DMS 273 (cell line): ENCODE data around the gene DNM3.
"Not testable (repeated sequence)": the region's sequence is repeated elsewhere in the genome, so short reads cannot be mapped to it uniquely, and the experiment has no call there.

Source experiments
- DNase-seq: peaks from one replicate; lab custom pipeline; 2025; ENCODE audit not compliant: unreplicated experiment; lab: John Stamatoyannopoulos, UW

The DNM3 gene

DNA sequence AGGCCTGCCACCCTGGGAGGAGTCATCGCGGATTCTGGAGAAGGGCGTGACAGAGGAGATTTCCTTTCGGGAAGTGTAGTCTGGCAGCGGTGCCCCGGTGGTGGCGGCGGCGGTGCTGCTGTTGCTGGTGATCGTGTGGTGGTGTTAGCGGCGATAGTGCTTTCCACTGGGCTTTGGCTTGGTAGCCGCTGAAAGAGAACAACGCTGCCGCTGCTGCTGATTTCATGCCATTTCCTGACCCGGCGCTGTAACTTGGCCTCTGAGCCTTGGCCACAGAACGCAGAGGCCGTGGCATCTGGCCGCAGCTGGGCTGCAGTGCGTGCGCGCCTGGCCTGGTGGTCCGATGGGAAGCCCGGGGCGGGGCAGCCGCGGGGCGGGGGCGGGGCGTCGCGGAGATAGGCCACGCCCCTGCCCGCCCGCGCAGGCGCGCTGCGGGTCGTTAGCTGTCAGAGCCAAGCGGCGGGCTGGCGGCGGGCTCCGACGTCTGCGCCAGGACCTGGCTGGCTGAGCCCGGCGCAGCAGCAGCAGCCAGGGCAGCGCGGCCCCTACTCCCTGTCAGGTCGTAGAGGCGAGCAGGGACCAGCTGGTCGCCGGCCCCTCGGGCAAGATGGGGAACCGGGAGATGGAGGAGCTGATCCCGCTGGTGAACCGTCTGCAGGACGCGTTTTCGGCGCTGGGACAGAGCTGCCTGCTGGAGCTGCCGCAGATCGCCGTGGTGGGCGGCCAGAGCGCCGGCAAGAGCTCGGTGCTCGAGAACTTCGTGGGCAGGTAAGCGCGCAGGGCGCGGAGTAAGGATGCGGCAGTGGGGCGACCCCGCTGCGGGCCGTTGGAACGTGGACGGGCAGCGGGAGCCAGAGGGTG, at the start of gene DNM3:
DNM3 (plus strand) TSS at position 449 of the 861 bp plus-strand sequence; CDS start at position 608, 159 bp downstream.
- DNase-seq: peak; percentile 87

DNA sequence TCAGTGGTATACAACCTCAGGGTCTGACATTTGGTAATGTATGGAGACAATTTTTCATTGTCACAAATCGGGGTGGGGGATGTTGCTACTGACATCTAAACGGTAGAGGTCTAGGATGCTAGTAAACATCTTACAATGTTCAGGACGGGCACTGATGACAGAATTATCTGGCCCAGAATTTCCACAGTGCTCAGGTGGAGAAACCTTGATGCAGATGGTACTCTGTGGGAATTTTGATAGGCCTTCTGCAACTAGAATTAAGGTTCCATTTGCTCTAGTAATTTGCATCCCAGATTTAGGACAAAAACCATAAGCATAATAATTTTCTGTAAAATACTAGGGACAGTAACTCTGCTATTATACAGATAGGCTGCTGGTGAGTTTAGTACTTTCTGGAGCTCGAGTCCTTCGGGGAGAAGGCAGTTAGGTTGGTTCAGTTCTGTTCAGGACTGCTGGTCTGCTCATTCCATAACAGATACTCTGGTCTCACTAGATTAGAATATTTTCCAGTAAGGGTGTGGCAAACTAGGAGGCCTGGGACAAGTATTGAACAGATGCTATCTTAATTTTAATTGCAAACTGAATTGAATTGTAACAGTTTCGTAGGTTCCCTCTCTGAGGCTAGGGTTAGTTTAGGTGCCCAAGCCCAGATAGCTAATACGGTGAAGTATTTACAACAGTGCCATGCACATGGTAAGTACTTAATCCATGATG, 48.5 kb upstream of the DNM3 start:
- DNase-seq: no peak

DNA sequence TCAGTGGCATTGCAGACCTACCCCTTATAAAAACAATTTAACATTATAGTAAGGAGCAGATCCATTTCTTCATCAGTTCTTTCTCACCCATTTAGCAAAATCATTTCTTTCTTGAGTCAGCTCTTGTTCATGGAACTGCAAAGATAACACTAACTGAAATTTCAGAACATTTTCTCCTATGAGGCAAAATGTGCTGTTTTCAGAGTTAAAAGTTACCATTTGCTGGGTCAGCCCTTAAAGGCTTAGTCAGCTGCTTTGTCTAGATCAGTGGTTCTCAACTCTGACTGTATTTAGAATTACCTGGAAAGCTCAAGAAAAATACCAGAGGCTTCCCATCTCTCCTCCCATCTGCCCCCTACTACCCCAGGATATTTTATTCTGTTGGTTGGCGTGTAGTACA, 47.7 kb upstream of the DNM3 start:
- no peak for DNase-seq

DNA sequence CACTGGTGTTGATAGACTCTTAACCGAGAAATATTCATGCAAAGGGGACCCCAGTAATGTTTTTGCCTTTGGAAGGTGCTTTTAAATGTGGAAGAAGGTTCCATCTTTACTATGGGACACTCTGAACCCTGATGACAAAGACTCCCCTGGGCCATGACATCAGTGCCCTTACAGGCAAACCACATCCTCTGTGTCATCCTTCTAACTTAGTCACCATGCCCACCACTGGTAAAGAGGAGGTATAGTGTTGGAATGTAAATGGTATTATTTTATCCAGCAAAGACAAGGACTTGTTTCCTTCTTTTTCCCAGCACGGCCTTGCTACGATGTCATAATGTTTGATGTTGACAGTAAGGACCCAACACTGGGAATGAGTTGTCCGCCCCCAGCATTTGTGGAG, 47.2 kb upstream of the DNM3 start:
- DNase-seq: no peak

DNA sequence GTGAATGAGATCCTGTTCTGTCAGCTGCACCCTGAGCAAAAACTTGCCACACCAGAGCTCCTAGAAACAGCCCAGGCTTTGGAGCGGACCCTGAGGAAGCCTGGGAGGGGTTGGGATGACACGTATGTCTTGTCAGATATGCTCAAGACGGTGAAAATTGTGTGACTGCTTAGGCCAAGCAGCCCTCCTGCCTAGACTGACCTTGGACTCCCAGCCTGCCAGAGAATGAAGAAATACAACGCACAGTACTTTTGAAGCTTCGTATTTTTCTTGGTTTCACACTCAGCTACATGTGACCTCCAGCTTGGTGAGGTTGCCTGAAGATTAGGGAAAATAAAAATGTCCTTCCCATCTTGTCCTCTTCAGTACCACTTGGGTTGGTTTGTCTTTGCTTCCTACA, 44.7 kb upstream of the DNM3 start:
- no peak for DNase-seq

DNA sequence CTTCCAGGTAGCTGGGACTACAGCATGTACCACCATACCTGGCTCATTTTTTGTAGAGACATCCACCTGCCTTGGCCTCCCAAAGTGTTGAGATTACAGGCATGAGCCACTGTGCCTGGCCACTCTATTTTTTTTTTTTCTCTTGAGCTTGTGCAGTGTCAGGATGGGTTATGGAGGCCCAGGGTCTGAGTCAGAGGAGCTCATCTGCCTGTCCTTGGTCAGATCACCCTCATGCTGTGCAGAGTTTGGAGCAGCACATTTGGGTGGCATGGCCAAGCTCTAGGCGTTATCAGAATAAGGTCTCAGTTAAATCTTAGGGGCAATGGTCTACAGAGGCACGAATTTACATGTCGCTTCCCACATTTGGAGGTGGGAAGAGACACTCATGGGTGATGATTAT, 43.0 kb upstream of the DNM3 start:
- DNase-seq: no peak

DNA sequence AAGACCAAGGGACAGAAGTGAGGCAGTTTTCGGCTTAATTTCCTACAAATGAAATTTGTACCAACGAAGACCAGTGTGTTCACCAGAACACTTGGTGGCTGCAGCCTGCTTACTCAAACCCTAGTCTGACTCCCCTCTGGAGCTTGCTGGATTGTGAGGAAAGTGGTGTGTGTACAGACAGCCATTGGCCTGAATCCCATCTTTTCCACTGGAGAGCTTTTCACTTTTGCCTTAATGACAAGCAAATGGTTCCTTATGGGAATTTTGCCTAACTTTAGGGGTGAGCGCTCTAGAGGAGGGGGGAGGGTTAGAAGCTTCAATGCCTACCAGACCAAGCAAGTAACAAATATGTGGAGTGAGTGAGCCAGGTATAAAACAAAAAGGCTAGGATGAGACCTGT, 42.5 kb upstream of the DNM3 start:
- DNase-seq: no peak

DNA sequence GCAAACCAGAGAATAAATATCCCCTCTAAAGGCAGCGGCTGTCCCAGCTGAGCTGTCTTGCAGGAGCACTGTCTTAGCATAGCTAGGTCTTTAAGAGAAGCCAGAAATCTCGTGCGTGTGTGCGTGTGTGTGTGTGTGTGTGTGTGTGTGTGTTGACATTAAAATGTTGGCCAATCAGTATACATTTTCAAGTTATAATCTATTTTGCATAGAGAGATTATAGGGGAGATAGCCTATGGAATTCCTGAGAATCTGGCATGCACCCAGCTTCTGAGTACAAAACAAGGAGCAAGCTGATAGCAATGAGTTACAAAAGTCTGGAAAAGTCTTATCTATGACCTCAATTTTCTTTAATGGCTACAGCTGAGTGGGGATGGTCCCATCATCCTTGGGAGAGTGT, 42.1 kb upstream of the DNM3 start:
- DNase-seq: no peak

DNA sequence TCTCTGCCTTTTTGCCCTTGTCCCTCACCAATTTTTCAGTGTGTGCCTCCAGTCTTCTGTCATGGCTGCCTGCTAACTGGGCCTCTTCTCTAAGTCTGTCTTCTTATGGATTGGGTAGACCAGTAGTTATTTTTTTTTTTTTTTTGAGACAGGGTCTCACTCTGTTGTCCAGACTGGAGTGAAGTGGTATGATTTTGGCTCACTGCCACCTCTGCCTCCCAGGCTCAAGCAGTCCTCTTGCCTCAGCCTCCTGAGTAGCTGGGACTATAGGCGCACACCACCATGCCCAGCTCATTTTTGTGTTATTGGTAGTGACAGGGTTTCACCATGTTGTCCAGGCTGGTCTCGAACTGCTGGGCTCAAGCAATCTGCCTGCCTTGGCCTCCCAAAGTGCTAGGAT, 41.6 kb upstream of the DNM3 start:
- not testable (repeated sequence) for DNase-seq

DNA sequence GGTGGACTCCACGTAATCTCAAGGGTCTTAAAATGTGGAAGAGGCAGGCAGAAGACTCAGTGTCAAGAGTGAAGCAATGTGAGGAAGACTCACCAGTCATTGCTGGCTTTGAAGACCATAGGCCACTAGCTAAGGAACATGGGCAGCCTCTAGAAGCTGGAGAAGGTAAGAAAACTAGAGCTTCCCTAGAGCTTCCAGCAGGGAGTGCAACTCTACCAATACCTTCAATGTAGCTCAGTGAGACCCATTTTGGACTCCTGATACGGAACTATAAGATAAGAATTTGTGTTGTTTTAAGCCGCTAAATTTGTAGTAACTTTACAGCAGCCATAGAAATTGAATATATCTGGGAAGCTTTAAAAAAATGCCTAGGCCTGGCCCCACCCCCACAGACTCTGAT, 41.0 kb upstream of the DNM3 start:
- DNase-seq: peak; percentile 51

DNA sequence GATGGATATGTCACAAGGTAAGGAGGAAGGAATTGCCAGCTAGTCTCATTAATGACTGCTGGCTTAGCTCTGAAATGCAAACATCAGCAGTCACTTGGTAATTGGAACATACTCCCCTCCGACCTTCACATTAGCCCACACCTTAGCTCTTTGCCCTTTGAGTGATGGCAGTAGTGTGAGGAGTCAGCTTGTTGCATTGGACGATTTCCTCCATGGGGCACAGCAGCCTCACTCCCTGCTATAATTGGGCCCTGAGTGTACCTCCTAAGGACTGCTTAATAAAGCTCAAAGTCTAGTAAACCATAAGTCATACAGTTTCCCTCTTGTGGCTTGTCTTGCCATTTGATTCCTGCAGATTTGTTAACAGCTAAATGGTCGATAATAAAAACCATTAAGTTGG, 40.4 kb upstream of the DNM3 start:
- no peak for DNase-seq

DNA sequence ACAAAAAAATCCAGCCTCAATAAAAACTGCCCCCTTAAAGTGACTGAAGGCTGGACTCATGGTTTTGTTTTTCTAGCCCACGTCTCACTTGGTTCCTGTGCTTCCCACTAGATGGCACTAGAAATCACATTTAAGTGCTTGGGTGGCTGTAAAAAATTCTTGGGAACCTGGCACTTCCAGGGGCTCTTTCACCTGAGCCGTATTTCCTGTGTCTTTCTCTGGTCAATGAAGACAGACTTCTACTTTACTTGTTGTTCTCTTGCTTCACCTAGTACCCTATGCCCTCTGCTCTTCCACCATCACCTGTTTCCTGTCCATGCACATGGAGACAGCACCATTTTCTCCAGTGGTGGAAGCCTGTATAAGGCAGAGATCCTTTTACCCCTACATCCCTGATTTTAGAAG, 39.8 kb upstream of the DNM3 start:
- DNase-seq: peak; percentile 77

DNA sequence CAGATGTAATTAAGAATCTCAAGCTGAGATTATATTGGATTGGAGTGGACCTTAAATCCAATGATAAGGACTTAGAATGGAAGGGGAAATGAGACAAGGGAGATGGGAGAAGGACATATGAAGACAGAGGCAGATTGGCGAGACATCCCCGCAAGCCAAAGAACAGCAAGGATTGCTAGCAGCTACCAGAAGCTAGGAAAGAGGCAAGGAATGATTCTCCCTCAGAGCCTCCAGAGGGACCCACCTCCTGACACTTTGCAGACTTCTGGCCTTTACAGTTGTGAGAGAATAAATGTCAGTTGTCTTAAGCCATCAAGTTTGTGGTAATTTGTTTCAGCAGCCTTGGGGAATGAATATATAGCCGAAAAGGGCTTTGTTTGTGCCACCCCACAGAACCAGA, 39.1 kb upstream of the DNM3 start:
- peak; percentile 10 for DNase-seq

DNA sequence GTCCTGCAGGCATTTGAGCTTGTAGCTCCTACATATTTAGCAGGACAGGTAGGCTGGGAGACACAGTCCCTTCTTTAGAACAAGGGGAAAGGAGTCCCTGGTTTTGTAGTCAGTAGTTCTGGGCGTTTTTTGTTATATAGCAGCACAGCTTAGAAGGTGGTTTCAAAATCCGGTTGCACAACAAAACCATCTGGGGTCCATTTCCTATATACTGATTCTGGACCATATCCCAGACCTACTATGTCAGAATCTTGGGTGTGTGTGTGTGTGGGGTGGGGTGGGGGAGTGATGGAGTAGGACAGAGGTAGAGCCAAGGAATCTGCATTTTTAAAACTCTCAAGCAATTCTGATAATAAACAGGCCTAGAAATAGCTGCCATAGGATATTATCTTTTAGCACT, 38.3 kb upstream of the DNM3 start:
- no peak for DNase-seq

DNA sequence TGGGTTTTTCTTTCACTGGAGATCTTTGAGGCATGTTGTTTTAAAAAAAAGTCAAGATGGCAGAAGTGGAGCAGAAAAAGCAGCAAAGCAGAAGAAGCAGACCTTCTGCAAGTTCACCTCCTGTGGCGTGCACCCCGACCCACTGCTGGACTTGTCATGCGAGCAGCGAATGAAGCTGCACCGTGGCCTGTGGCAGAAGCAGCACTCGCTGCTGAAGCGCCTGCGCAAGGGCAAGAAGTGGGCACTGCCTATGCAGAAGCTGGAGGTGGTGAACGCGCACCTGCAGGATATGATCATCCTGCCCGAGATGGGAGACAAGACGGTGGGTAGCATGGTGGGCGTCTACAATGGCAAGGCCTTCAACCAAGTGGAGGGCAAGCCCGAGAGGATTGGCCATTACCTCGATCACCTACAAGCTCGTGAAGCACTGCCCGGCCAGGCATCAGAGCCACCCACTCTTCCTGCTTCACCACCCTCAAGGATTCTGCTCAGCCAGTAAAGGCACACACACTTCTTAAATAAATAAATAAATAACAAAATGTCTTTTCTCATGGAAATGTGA, 37.8 kb upstream of the DNM3 start:
- DNase-seq: no peak

DNA sequence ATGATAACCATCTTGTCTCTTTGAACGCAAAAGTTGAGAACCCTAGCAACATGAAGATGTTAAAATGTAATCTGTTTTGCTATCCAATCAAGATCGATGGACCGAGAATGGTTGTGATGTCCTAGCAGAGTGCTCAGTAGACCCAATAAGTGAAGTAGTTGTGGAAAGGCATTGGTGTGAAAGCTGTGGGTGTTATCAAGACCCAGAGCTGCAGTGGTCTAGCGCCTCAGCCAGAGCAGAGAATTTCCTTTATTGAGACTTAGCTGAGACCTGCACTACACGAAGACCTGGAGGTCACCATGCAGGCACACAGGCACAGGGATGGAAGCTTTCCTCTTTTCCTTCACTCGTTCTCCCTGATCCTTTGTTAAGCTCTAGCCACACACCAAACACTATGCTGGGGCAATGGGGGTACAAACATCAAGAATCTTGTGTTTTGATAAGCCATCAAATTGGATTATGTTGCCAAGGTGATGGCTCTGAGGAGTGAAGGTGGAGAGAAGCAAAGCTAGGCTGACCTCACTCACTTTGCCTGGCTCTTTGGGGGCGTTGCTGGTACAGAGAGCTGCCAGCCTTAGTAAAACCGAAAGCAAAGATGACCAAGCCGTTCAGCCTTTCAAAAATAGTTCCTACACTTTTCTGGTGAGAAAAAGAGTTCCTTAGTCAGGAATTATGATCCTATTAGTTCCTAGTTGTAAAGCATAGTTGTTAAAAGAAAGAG, 35.7 kb upstream of the DNM3 start:
- DNase-seq: no peak

DNA sequence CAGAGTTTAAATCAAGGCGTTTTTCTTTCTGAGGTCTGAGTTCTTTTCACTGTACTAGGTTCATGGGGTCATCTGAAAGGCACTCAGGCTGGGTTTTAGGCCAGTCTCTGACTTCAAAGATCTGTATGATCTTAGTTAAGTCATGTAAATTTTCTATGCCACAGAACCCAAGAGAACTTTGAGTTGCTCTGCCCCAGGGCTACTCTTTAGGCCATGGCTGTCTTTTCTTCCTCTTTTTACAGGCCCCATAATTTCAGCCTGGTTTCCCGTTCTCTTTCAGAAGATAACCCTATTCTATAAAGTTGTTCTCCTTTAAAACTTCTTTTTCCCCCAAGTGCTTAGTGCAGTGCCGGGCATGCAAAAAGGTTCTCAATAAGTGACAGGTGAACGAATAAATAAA, 33.7 kb upstream of the DNM3 start:
- no peak for DNase-seq

DNA sequence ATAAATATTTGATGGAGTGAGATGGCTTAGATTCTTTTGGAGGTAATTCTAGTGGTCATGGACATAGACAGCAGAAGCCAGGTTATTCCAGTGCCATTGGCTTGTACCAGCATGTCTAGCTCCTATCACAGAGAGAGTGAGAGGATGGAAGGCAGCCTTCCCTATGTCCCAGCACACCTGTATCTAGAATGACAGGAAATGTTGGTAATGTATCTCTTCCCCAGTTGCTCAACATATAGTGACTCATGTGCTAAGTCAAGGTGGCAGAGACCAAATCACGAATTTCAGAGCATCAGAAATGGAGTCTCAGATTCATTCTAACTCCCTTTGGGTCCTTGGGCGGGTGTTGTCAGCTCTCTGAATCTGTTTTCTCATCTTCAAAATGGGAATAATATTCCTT, 31.5 kb upstream of the DNM3 start:
- DNase-seq: no peak

DNA sequence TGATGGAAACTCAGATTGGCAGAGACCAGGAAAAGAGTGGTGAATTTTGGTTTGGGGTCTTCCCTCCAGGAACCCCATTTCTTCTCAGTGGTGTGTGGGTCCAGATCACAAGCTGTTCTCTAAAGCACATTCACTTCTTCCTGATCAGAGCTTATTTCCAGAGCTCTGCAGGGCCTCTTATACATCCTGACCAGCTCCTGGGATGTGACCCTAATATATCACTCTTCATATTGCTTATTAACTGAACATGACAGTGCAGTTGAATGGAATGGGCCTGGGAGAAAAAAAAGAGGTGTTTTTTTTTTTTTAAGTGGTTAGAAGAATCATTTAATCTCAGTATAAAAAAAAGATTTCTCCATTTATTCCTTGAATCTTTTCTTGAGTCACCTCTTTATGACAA, 29.6 kb upstream of the DNM3 start:
- no peak for DNase-seq

DNA sequence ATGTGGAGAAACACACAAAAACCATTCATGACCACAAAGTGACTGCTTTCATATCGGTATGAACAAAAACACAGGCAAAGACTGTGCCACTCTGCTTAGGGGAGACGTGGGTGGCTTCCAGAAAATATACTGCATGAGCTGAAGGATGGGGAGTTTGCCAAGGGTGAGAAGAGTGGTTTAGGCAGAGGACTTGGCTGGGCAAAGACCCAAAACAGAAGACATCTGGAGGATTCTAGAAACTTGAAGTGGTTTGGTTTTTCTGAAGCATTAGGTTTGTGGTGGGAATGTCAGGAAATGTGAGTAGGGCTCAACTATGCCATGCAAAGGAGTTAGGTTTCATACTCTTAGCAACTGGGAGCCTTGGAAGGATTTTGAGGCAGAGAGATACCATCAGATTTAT, 26.6 kb upstream of the DNM3 start:
- no peak for DNase-seq

DNA sequence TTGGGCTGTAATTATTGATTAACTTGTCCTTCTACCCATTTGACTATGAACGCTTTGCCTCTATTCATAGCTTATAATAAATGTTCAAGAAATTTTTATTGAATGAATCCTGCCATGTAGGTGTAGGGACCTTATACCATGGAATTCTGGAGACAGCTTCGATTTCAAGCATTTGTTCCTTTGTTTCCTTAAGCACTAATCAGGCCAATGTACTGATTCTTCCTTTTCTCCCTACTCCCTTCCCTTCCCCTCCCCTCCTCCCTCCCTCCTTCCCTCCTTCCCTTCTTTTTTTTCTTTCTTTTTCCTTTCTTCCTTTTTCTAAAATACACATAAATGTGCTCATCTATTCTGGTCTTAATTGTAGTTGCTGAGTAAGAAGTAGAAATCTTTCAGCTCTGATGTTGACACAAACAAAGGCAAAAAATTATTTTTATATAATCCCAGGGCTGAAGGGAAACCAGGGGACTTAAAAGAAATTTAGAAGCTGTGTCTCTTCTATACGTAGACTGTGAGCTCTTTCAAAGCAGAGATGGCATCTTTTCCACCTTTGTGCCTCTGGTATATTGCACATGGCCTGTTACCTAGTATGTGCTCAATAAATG, 24.9 kb upstream of the DNM3 start:
- no peak for DNase-seq
